ENCODE results near the gene PIGM.

PIGM gene

GRCh38 chr1:160007577-160008200 is 24.1 kb downstream of the PIGM start:
- Histone ChIP-seq H3K27me3 (ENCODE audit: control insufficient read depth in 2 of 2, insufficient read depth in 2 of 2, low read length in 2 of 2) (no peaks in the 10 kb centered on the region), H3K9ac (ENCODE audit: low read depth in 1 of 2, low read length in 2 of 2) (no peak overlapping the region), H3K36me3 (ENCODE audit: control insufficient read depth in 2 of 2, insufficient read depth in 2 of 2, low read length in 2 of 2) (no peaks in the 10 kb centered on the region), H3K4me1 (ENCODE audit: control insufficient read depth in 2 of 2, insufficient read depth in 2 of 2, low read length in 2 of 2) (no peaks in the 10 kb centered on the region), H3K4me3 (ENCODE audit: low read length in 2 of 2) (no peak overlapping the region), H3K27ac (ENCODE audit: low read depth in 2 of 2, low read length in 2 of 2) (no peak overlapping the region), H3K9me3 (ENCODE audit: control insufficient read depth in 2 of 2, low read length in 2 of 2) (no peaks in the 10 kb centered on the region)

DNA sequence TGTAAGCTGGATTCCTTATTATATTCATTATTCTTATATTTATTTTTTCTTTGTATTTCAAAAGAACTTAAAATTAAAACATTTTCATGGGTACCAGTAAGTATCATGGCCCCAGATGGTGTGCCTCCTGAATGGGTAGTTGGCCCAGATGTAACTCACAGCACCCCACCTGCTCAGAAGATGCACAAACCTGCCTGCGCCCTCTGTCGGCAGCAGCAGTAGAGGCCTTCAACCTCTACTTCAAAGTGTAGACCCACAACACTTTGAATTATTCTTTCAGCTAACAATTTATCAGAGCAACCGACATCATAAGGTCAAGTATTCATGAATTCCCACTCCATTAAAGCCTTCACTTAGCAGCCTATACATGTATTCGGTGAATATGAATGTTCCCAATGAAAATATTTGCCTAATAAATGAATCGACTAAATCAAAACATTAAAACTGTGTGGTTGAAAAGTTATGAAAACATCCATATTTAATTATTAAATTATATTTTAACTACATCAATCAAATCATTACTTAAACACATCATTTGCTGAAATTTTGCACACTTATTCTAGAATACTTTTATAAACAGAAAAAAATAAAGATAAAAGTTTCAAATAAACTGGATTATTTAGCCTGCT is 25.4 kb downstream of the PIGM start:
- Histone ChIP-seq H3K4me1 (ENCODE audit: control insufficient read depth in 2 of 2, insufficient read depth in 2 of 2, low read length in 2 of 2) (no peaks in the 10 kb centered on the region), H3K27ac (ENCODE audit: low read depth in 2 of 2, low read length in 2 of 2) (no peak overlapping the region), H3K9ac (ENCODE audit: low read depth in 1 of 2, low read length in 2 of 2) (no peak overlapping the region), H3K4me3 (ENCODE audit: low read length in 2 of 2) (no peak overlapping the region), H3K27me3 (ENCODE audit: control insufficient read depth in 2 of 2, insufficient read depth in 2 of 2, low read length in 2 of 2) (no peaks in the 10 kb centered on the region), H3K9me3 (ENCODE audit: control insufficient read depth in 2 of 2, low read length in 2 of 2) (no peaks in the 10 kb centered on the region), H3K36me3 (ENCODE audit: control insufficient read depth in 2 of 2, insufficient read depth in 2 of 2, low read length in 2 of 2) (no peaks in the 10 kb centered on the region)

DNA sequence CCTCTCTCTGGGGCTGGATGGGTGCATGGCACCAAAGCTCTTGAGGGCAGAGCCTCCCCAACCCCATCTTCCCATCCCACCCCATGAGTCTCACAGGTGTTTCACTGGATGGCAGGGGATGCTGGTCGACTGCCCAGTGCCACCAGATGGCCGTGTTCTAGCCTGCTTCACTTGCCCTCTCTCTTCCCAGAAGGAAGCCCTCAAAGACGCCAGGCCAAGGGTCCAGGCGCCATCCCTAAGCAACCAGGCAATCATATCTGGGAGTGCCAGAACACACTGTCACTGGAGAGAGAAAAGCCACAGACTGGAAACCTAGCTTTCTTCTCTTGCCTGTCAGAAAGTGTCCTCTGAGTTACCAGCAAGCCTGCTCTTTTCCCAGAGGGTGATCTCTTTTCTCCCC is 26.7 kb downstream of the PIGM start:
- Histone ChIP-seq H3K9me3 (ENCODE audit: control insufficient read depth in 2 of 2, low read length in 2 of 2) (no peaks in the 10 kb centered on the region), H3K4me1 (ENCODE audit: control insufficient read depth in 2 of 2, insufficient read depth in 2 of 2, low read length in 2 of 2) (no peaks in the 10 kb centered on the region), H3K27ac (ENCODE audit: low read depth in 2 of 2, low read length in 2 of 2) (no peak overlapping the region), H3K9ac (ENCODE audit: low read depth in 1 of 2, low read length in 2 of 2) (no peak overlapping the region), H3K4me3 (ENCODE audit: low read length in 2 of 2) (no peak overlapping the region), H3K27me3 (ENCODE audit: control insufficient read depth in 2 of 2, insufficient read depth in 2 of 2, low read length in 2 of 2) (no peaks in the 10 kb centered on the region), H3K36me3 (ENCODE audit: control insufficient read depth in 2 of 2, insufficient read depth in 2 of 2, low read length in 2 of 2) (no peaks in the 10 kb centered on the region)

- Histone ChIP-seq H3K9me3 (ENCODE audit: control insufficient read depth in 2 of 2, low read length in 2 of 2) (no peaks in the 10 kb centered on the region), H3K4me1 (ENCODE audit: control insufficient read depth in 2 of 2, insufficient read depth in 2 of 2, low read length in 2 of 2) (no peaks in the 10 kb centered on the region), H3K27ac (ENCODE audit: low read depth in 2 of 2, low read length in 2 of 2) (no peak overlapping the region)
Measured at GRCh38 chr1:160004425-160004824, 27.4 kb downstream of the PIGM start.

GRCh38 chr1:160004001-160004400 is 27.8 kb downstream of the PIGM start:
- Histone ChIP-seq H3K9ac (ENCODE audit: low read depth in 1 of 2, low read length in 2 of 2) (no peak overlapping the region), H3K27ac (ENCODE audit: low read depth in 2 of 2, low read length in 2 of 2) (no peak overlapping the region), H3K4me3 (ENCODE audit: low read length in 2 of 2) (no peak overlapping the region), H3K4me1 (ENCODE audit: control insufficient read depth in 2 of 2, insufficient read depth in 2 of 2, low read length in 2 of 2) (no peaks in the 10 kb centered on the region), H3K36me3 (ENCODE audit: control insufficient read depth in 2 of 2, insufficient read depth in 2 of 2, low read length in 2 of 2) (no peaks in the 10 kb centered on the region), H3K27me3 (ENCODE audit: control insufficient read depth in 2 of 2, insufficient read depth in 2 of 2, low read length in 2 of 2) (no peaks in the 10 kb centered on the region), H3K9me3 (ENCODE audit: control insufficient read depth in 2 of 2, low read length in 2 of 2) (no peaks in the 10 kb centered on the region)

More at GRCh38 chr1:160004425-160004824, 27.4 kb downstream of the PIGM start:
- Histone ChIP-seq H3K4me3 (ENCODE audit: low read length in 2 of 2) (no peak overlapping the region), H3K36me3 (ENCODE audit: control insufficient read depth in 2 of 2, insufficient read depth in 2 of 2, low read length in 2 of 2) (no peaks in the 10 kb centered on the region), H3K27me3 (ENCODE audit: control insufficient read depth in 2 of 2, insufficient read depth in 2 of 2, low read length in 2 of 2) (no peaks in the 10 kb centered on the region), H3K9ac (ENCODE audit: low read depth in 1 of 2, low read length in 2 of 2) (no peak overlapping the region)

DNA sequence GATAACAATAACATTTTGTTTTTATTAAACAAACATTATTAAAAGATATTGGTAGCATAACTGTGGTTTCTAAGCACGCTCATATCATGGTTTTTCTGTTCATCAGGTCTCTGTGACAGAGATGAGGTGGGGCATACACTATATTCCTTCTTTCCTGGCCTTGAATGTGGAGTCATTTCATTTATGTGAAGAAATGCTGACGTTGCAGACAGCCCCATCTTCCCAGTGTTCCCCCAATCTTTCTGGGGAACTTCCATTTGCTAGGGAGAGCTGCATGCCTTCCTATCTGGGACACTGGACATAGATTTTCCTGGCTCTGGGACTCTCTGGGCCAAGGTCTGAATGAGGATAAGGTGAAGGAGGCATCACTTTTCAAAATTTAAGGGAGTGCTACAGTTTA is 30.4 kb downstream of the PIGM start:
- Histone ChIP-seq H3K9ac (ENCODE audit: low read depth in 1 of 2, low read length in 2 of 2) (no peak overlapping the region), H3K4me3 (ENCODE audit: low read length in 2 of 2) (no peak overlapping the region), H3K9me3 (ENCODE audit: control insufficient read depth in 2 of 2, low read length in 2 of 2) (no peaks in the 10 kb centered on the region), H3K27ac (ENCODE audit: low read depth in 2 of 2, low read length in 2 of 2) (no peak overlapping the region), H3K27me3 (ENCODE audit: control insufficient read depth in 2 of 2, insufficient read depth in 2 of 2, low read length in 2 of 2) (no peaks in the 10 kb centered on the region), H3K4me1 (ENCODE audit: control insufficient read depth in 2 of 2, insufficient read depth in 2 of 2, low read length in 2 of 2) (no peaks in the 10 kb centered on the region), H3K36me3 (ENCODE audit: control insufficient read depth in 2 of 2, insufficient read depth in 2 of 2, low read length in 2 of 2) (no peaks in the 10 kb centered on the region)

DNA sequence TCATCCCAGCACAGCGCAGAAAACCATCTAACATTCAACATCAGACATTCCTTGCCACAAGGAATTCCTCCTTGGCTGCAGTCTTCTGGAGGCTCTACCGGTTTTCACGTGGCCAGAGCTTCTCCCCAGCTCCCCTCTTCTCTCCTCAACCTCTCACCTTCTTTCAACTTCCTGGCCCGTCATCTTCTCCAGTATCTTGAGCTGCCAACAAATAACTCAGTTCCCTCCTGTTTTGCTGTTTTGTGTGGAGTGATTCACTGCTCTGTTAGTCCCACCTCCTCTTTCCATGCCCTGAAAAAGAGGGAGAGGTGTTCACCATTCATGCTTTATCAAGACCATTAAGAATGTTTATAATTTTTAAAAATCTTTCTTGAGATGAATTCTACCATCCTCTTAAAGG is 32.6 kb downstream of the PIGM start:
- Histone ChIP-seq H3K36me3 (ENCODE audit: control insufficient read depth in 2 of 2, insufficient read depth in 2 of 2, low read length in 2 of 2) (no peaks in the 10 kb centered on the region), H3K9ac (ENCODE audit: low read depth in 1 of 2, low read length in 2 of 2) (no peak overlapping the region), H3K9me3 (ENCODE audit: control insufficient read depth in 2 of 2, low read length in 2 of 2) (no peaks in the 10 kb centered on the region), H3K27ac (ENCODE audit: low read depth in 2 of 2, low read length in 2 of 2) (no peak overlapping the region), H3K4me1 (ENCODE audit: control insufficient read depth in 2 of 2, insufficient read depth in 2 of 2, low read length in 2 of 2) (no peaks in the 10 kb centered on the region), H3K27me3 (ENCODE audit: control insufficient read depth in 2 of 2, insufficient read depth in 2 of 2, low read length in 2 of 2) (no peaks in the 10 kb centered on the region), H3K4me3 (ENCODE audit: low read length in 2 of 2) (no peak overlapping the region)

DNA sequence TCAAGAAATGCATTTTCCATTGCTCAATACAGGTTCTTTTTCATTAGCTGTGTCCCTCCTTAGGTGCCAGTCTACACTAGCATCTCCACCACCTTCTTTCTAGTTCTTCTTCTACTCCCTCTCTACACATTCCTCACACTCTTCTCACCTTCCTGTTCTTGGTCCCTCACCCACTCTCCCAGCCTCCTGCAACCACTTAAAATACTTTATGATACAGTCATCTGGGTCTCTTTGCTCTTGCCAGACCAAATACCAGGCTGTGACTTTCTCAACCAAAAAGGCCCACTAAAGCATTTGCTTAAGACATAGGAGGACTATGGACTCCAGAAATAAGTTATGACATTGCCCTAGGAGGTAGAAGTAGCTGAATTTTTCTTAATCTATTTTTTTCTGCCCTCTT is 35.1 kb downstream of the PIGM start:
- no peaks in the 10 kb centered on the region for H3K36me3 ChIP-seq (ENCODE audit: control insufficient read depth in 2 of 2, insufficient read depth in 2 of 2, low read length in 2 of 2)
- H3K4me3 ChIP-seq (ENCODE audit: low read length in 2 of 2): no peak overlapping the region
- H3K9me3 ChIP-seq (ENCODE audit: control insufficient read depth in 2 of 2, low read length in 2 of 2): no peaks in the 10 kb centered on the region
- H3K9ac ChIP-seq (ENCODE audit: low read depth in 1 of 2, low read length in 2 of 2): no peak overlapping the region
- H3K27ac ChIP-seq (ENCODE audit: low read depth in 2 of 2, low read length in 2 of 2): no peak overlapping the region
- peaks cover 0 to under 1% of the 10 kb centered on the region in 2 donors for H3K4me1 ChIP-seq (ENCODE audit: control insufficient read depth in 2 of 2, insufficient read depth in 2 of 2, low read length in 2 of 2)
- H3K27me3 ChIP-seq (ENCODE audit: control insufficient read depth in 2 of 2, insufficient read depth in 2 of 2, low read length in 2 of 2): no peaks in the 10 kb centered on the region

DNA sequence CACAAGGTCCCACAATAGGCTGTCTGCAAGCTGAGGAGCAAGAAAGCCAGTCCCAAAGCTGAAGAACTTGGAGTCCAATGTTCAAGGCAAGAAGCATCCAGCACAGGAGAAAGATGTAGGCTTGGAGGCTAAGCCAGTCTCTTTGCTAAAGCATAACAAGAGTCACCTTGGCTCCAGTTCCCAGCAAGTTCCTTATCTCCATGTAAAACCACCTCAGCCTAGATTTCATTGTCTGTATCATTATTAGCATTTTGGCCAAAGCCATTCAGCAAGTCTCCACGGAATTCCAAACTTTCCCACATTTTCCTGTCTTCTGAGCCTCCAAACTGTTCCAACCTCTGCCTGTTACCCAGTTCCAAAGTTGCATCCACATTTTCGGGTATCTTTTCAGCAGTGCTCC is 36.9 kb downstream of the PIGM start:
- H3K4me3 ChIP-seq (ENCODE audit: low read length in 2 of 2): no peak overlapping the region
- H3K27ac ChIP-seq (ENCODE audit: low read depth in 2 of 2, low read length in 2 of 2): no peak overlapping the region
- peaks cover 0 to 6% of the 10 kb centered on the region in 2 donors for H3K4me1 ChIP-seq (ENCODE audit: control insufficient read depth in 2 of 2, insufficient read depth in 2 of 2, low read length in 2 of 2)
- H3K9ac ChIP-seq (ENCODE audit: low read depth in 1 of 2, low read length in 2 of 2): no peak overlapping the region
- no peaks in the 10 kb centered on the region for H3K27me3 ChIP-seq (ENCODE audit: control insufficient read depth in 2 of 2, insufficient read depth in 2 of 2, low read length in 2 of 2)
- no peaks in the 10 kb centered on the region for H3K36me3 ChIP-seq (ENCODE audit: control insufficient read depth in 2 of 2, insufficient read depth in 2 of 2, low read length in 2 of 2)
- H3K9me3 ChIP-seq (ENCODE audit: control insufficient read depth in 2 of 2, low read length in 2 of 2): no peaks in the 10 kb centered on the region

- no peak overlapping the region for H3K27ac ChIP-seq (ENCODE audit: low read depth in 2 of 2, low read length in 2 of 2)
- no peaks in the 10 kb centered on the region for H3K9me3 ChIP-seq (ENCODE audit: control insufficient read depth in 2 of 2, low read length in 2 of 2)
- H3K4me3 ChIP-seq (ENCODE audit: low read length in 2 of 2): no peak overlapping the region
- no peaks in the 10 kb centered on the region for H3K36me3 ChIP-seq (ENCODE audit: control insufficient read depth in 2 of 2, insufficient read depth in 2 of 2, low read length in 2 of 2)
- peaks cover 0 to 6% of the 10 kb centered on the region in 2 donors for H3K4me1 ChIP-seq (ENCODE audit: control insufficient read depth in 2 of 2, insufficient read depth in 2 of 2, low read length in 2 of 2)
- no peaks in the 10 kb centered on the region for H3K27me3 ChIP-seq (ENCODE audit: control insufficient read depth in 2 of 2, insufficient read depth in 2 of 2, low read length in 2 of 2)
- H3K9ac ChIP-seq (ENCODE audit: low read depth in 1 of 2, low read length in 2 of 2): no peak overlapping the region
Measured at GRCh38 chr1:159993911-159994310, 37.9 kb downstream of the PIGM start.

Measured in mucosa of rectum (tissue), 2 donors.